HG02623 (cell line): Measurements from ENCODE around the gene NELL2.

Experiments used
- ATAC-seq: cut with Tn5 transposase; IDR thresholded peaks from one replicate; pipeline ENCODE4 v1.9.1; 2021; ENCODE audit warnings: moderate library complexity; ENCODE audit not compliant: unreplicated experiment

NELL2 gene

DNA sequence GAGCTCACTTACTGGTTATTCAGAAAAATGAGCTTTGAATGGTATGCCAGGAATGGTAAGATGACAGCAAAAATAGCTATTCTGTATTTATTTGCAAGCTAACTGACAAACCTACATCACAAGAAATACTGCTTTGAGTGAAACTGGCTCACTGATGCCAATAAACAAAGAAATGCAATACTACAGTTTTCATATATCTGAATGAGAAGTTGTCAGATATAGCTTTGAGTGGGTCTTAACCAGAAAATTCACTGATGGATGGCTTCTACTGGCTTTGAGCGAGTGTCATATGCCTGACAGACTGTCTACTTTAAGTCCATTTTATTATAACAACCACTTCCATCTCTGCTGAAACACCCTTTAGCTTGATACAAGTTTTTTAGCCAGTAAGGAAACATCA lies 330.1 kb downstream of the NELL2 start:
- no peak for ATAC-seq

- no peak for ATAC-seq
Observed at GRCh38 chr12:44544018-44544417, 332.1 kb downstream of the NELL2 start.

- ATAC-seq: no peak
Observed at GRCh38 chr12:44542716-44543115, 333.4 kb downstream of the NELL2 start.

GRCh38 chr12:44537354-44537753 lies 338.8 kb downstream of the NELL2 start:
- no peak for ATAC-seq

DNA sequence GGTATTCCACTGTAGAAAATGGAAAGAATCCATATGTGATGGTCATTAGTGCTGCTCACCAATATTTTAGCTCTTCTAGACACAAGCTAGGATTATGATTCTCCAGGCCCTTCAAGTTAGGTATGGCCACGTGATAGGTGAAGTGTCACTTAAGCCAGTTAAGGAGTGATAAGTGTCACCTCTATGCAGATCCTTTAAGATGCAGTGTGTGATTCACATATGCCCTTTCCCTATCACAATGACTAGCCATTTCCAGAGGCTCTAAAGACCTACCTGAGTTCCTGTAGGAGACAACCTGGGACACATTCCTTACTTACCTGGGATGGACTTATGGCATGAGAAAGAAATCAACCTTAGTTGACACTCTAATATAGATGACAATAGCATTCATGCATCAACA lies 343.2 kb downstream of the NELL2 start:
- no peak for ATAC-seq

DNA sequence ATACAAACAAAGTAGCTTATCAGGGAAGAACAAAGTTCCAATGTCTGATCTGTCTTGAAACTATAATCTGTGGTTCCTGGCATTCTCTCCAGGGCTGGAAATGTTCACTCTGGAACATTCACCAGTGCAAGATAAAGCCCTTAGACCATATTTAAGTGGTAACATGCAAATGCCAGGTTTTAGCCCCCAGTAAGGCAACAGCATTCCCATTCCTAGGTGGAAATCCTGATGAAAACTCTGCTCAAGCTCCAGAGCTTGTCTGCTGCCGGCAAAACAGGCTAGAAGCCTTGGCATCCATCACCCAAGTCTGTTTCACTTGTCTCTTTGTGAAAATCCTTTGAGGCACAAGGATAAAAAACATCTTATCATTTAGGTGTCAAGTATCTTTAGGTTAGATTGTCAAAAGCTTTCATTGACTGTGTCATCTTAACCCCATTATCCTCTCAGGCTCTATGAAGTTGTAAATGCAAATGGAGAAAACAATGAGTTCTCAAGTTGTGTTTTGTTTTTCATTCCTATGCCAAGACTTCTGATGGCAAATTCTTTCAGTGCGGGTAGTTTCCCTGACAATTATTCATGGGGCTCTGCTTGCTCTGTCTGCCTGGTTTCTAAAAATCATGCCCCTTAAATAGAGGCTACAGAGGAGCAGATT lies 344.7 kb downstream of the NELL2 start:
- ATAC-seq: no peak

DNA sequence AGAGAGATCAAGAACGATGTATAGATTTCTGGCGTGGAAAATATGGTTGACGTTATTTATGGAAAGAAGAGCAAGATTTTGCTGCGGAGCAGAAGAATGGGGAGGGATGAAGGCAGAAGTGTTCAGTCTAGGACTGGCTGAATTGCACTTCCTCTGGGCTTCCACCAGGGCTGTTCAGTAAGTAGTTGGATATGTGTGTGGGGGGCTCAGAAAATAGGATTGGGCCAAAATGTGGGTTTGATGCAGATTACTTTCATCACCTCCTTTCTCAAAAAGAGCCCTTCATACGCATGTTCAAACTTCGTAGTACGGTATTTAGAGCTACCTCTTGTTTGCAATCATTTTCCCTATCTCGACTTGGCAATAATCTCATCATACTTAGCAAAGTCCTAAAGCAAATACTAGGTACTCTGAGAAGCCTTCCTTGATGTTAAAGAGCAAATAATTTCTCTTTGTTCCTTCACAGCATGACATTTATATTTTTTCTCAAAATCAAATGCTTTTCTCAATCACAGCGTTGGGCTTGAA lies 349.4 kb downstream of the NELL2 start:
- ATAC-seq: no peak

- no peak for ATAC-seq
Observed at GRCh38 chr12:44525806-44526654, 350.1 kb downstream of the NELL2 start.

- ATAC-seq: no peak
Observed at GRCh38 chr12:44523828-44524227, 352.3 kb downstream of the NELL2 start.

- ATAC-seq: no peak
Observed at GRCh38 chr12:44521702-44522101, 354.4 kb downstream of the NELL2 start.

DNA sequence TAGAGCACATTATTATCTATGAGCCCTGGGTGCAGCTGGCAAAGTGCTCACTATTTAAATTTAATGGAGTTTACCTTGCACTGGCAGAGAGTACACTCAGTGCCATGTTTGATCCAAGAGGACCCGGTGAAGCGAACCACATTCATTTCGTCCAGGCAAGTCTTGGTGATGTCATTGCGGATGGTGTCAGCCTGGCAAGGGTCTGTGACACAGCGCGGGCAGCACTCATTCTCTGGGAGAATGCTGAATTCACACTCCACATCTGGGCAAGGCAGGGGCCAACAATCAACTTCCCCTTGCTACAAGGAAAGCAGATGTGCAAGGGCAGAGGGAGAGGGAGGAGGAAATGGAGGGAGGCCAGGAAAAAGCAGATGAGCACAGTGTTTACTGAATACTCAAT lies 356.2 kb downstream of the NELL2 start:
- no peak for ATAC-seq

GRCh38 chr12:44511289-44511688 lies 364.8 kb downstream of the NELL2 start:
- no peak for ATAC-seq

GRCh38 chr12:44510510-44510909 lies 365.6 kb downstream of the NELL2 start:
- ATAC-seq: no peak

DNA sequence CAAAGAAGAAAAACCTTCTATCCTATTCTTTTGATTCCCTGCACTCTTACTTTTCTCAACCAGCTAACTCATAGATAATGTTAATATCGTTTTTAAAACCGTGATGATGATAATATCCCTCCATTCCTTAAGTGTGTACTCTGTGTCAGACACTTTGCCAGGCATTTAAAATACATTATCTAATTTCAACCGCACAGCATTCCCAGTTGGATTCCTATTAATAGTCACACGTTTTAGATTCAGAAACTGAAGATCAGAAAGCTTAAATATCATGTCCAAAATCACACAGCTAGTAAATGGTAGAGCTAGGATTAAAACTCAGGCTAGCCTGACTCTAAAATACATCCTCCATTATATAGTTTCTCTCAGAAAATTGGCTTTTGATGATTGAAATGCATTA lies 366.0 kb downstream of the NELL2 start:
- ATAC-seq: no peak

- ATAC-seq: no peak
Observed at GRCh38 chr12:44509471-44509870, 366.6 kb downstream of the NELL2 start.

DNA sequence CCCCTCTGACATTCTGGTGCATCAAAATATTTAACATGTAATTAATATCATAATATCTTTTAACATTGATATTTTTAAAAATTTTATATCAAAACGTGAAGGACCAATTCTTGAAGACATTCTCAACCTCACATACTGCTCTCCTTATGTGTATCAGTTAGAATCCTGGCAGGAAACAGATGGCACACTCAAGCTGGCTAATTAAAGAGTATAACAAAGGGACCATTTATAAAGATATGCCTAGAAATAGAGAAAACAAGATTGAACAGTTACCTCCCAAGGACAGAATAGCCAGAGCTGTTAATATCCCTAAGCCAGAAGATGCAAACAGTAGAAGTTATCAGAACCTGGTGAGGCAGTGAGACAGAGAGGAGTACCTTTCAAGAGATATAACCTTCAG lies 368.7 kb downstream of the NELL2 start:
- ATAC-seq: no peak

GRCh38 chr12:44504799-44505198 lies 371.3 kb downstream of the NELL2 start:
- ATAC-seq: no peak

DNA sequence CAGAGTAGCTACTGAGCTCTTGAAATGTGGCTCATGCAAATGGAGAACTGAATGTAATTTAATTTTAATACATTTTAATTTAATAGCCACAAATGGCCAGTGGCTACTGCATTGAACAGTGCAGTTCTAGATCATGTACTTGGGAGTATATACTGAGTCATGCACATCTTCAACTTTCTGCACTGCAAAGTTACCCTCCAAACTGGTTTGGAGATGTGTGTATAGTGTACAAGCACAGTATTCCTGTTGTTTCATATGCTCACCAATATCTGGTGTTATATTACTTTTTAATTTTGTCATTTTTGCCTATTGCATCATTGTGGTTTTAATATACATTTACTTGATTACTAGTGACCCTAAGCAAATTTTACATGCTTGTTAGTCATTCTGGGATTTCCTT lies 372.8 kb downstream of the NELL2 start:
- no peak for ATAC-seq

DNA sequence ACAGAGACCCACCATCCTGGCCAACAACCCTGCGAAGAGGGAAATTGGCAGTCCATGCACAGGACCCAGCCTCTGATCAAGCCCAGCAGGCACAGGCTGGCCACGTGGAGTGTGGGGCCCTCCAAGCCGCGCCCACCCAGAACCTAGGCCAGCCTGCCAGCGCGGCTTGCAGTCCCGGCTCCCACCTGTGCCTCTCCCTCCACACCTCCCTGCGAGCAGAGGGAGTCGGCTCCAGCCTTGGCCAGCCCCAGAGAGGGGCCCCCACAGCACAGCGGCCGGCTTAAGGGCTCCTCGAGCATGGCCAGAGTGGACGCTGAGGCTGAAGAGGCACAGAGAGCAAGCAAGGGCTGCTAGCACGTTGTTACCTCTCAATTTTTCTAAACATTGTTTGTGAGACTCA lies 373.4 kb downstream of the NELL2 start:
- no peak for ATAC-seq

GRCh38 chr12:44500423-44500822 lies 375.7 kb downstream of the NELL2 start:
- no peak for ATAC-seq

DNA sequence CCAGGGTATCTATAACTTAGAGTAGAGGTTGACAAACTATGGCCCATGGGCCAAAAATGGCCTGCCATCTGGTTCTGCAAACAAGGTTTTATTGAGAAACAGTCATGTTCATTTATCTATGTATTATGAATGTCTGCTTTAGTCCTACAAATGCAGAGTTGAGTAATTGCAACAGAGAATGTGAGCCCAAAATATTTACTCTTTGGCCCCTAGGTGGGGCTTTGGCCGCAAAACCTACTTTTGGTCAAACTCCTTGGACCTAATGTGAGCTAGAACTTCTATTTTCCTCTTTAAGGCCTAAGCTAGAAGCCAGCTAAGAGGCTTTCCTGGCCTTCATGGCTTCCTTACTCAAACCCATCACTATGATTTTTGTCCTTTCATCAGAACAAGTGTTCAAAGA lies 379.1 kb downstream of the NELL2 start:
- ATAC-seq: no peak

DNA sequence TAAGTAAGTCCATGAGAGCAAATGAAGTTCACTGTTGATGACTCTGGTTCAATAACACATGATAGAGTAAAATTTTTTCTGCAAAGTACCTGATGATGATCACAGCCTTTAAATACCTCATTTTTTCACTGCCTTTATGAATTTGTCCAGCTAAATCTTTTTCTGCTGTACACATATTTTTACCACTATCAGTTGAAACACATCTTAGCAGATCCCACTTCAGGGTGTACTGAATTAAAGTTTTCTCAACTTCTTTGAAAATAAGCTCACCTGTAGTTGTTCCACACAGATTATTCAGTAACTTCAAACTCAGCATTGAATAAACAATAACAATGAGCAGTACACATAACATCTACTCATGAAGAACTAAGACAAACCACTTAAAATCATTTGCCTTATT lies 385.9 kb downstream of the NELL2 start:
- ATAC-seq: no peak
